ENCODE results near the gene RASGRF1. TPM values are rescaled to one million over a fixed set of nuclear protein-coding genes. Genes with fewer than 3 reads are reported as not detected.

The RASGRF1 gene
- polyA plus RNA-seq, 4 donors, result 0.27 to 0.55 (median 0.37) TPM

DNA sequence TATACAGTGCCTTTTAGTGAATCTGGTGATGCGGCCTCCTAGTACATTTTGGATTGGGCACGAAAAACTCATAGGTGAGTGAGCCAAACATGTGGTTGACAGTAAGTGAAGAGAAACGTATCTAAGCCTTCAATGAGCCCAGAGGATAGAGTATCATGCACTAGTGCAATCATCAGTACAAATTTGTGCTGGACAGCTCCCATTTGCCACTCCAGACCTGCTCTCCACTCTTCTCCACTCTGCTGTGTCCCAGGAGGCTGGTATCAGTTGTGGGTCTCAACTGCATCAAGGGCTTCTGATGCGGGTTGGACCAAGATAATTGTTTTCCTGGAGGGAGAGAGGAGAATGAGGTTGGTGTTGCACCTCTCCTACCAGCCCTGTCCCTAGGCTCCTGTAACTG is 9.1 kb upstream of the RASGRF1 start:
- DNase-seq (ENCODE audit: low read depth in 4 of 4, low spot score in 2 of 4), result no peak

DNA sequence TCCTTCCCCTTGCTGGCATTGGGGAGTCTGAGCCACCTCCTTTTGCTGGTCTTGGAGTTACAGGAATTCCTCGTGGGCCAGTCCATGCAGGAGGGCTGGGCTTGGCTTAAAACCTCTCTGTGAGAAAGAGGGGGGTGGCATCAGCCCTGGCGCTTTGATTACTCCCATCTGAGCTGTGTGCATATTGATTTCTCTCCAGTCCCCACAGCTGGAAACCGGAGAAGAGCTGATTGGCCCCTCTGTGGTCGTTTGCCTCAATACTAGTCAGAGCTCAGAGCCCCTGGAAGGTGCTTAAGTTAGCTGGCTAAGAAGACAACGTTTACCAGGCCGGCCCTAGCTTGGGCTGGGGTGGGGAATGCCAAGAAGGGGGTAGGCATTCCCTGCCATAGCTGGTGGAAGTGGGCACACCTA is 4.0 kb upstream of the RASGRF1 start:
- no peak for DNase-seq (ENCODE audit: low read depth in 4 of 4, low spot score in 2 of 4)

DNA sequence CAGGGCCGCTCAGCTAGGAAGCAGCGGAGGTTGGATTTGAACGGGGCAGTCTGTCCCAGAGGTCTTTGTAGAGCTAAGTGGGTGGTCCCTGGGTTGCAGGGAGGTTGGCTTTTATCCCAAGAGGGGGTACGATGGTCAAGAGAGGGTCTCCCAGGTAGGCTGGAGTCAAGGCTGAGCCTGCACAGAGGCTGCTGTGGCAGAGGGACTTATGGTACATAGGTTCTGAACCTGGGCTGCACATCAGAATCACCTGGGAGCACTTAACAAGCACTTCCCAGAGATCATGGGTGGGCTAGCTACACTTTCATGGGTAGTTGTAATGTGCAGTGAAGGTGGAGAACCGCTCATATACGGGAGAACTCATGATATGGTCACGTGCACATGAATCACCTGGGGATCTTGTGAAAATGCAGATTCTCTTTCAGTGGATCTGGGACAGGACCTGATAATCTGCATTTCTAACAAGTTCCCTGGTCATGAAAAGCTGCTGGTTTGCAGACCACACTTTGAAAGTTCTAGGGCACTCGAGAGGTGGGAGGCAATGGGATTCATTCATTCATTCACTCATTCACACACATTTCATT is 2.9 kb upstream of the RASGRF1 start:
- no peak for DNase-seq (ENCODE audit: low read depth in 4 of 4, low spot score in 2 of 4)

DNA sequence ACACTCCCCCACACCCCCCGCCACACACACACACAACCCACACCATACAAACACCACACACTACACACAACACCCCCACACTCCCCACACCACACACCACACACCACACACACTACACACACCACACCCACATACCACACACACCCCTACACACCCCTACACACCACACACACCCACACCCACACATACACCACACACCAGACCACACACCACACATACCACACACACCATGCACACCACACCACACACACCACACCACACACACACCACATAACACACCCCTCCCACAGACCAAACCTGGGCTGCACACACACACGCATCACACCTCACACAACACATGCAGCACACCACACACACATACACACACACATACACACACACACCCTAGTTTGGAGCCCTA is 1.8 kb upstream of the RASGRF1 start:
- DNase-seq (ENCODE audit: low read depth in 4 of 4, low spot score in 2 of 4), result no peak

DNA sequence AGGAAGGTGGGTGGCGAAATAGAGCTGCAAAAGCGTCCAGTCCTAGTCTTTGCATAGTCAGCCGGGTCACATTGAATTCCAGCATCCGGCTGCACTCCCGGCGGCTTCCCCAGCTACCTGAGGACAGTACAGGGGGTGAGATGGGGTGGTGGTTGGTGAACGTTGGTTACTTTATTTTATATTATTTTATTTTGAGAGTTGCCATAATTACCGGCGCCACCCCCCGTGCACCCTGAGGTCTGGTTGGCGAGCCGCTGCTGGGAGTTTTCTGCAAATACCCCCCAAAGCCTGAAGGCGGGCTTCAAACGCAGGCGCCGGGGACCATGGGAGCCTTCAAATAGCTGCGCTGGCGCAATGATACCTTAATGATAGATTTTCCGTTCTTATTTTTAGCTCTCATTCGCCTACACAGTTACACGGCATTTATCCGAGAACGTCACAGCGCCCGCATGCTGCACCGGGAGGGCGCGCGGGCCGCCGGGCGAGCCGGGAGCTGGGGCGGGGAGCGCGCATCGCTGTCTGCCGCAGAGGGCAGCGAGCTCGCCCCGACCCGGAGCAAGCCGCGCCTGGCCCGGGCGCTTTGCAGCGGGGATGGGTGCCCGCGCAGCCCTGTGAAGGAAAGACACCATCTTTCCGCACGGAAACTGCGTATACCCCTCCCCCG is 756 bp upstream of the RASGRF1 start:
- no peak for DNase-seq (ENCODE audit: low read depth in 4 of 4, low spot score in 2 of 4)

DNA sequence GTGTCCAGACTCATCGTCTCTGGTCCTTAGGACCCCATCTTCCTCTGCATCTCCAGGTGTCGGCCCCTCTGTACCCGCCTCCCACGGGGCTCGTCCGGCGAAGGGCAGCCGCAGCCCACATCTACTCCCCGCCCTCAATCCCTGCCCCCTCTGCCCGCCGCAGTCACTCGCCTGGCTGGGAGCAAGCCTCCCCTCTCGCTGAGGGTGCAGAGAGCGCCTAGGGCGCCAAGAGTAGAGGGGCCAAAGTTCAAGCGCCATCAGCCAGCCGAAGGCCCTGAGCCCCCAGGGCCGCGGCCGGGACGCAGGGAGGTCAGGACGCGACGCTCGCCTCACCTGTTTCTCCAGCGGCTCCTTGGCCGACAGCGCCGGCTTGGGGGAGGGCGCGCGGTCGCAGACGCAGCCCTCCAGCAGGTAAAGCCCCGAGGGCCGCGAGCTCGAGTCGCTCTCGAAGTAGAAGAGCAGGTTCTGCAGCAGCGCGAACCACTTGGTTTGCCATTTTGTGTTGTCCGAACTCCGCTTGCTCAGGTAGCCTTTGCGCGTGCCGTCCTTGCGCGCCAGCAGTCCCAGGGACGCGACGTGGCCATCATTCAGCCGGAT is 592 bp downstream of the RASGRF1 start:
- no peak for DNase-seq (ENCODE audit: low read depth in 4 of 4, low spot score in 2 of 4)

DNA sequence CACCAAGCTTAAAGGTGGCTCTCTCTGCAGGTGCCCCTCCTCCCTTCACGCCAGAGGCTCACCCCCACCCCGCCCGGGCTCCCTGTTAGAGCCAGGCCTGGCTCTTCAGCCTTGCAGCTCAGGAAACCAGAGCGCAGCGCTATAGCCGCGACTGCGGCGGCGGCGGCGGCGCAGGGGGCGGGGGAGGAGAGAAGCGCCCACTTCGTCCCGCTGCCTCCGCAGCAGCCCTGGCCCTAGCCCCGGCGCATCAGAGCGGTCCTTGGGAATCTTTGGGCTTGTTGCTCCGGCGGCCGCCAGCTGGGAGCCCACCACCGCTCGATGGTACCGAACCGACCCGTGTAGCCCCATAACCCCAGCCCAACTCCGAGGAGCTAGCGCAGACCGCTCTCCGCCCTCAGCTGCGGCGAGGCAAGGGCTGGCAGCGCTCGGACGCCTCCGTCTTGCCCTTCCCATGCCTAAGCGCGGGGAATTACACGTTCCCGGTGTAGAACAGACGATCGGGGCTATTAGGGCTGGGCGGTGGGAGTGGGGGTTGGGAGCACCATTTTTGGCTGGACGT is 1.2 kb downstream of the RASGRF1 start:
- no peak for DNase-seq (ENCODE audit: low read depth in 4 of 4, low spot score in 2 of 4)

DNA sequence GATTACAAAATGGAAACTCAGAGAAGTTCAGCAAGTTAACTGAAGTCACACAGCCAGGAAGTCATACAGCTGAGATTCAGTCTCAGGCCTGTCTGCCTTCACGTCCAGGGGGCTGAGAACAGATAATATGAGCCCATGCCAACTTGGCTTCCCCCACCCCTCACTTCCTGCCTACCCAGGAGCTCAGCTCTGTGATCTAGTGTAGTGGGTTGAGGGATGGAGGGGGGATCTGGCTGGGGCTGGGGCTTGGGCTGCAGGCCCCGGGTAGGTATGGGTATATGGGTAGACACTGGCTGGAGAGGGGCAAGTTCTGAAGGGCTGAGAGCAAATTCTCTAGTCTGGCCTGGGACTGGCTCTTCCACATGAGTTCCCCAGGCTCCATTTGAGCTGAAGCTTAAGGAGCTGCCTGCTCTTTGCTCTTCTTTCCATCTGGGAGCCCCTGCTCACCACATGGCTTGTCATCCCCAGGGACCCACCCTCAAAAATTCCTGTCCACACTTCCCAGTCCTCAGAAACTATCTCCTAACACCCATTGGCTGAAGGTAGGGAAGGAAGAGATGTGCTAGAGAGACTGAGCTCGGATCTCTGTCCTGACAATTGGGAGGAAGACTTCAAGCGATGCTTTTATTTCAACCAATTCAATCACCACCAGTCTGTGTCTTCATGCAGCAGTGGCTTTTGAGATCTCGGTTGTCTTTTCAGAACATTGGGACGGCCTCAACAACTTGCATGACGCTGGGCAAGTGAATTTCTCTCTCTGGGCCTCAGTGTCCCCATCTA is 2.0 kb downstream of the RASGRF1 start:
- no peak for DNase-seq (ENCODE audit: low read depth in 4 of 4, low spot score in 2 of 4)

DNA sequence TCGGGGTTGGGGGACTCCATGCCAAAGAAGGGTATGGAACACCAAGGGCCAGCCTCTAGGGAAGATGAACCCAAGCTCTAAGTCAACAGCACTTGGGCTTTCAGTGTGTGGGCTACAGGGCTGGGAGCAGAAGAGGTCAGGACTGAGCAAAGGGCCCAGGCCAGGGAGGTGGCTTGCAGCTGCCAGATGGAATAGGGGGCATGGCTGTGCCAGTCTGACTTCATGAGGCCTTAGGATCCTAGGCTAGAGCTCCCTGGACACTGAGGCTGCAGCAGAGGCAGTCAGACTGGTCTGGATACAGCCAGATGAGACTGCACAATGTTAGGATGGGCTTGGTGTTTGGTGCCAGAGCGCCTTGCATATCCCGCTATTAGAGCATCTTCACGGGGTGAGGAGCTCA is 3.8 kb downstream of the RASGRF1 start:
- DNase-seq (ENCODE audit: low read depth in 4 of 4, low spot score in 2 of 4), result no peak

DNA sequence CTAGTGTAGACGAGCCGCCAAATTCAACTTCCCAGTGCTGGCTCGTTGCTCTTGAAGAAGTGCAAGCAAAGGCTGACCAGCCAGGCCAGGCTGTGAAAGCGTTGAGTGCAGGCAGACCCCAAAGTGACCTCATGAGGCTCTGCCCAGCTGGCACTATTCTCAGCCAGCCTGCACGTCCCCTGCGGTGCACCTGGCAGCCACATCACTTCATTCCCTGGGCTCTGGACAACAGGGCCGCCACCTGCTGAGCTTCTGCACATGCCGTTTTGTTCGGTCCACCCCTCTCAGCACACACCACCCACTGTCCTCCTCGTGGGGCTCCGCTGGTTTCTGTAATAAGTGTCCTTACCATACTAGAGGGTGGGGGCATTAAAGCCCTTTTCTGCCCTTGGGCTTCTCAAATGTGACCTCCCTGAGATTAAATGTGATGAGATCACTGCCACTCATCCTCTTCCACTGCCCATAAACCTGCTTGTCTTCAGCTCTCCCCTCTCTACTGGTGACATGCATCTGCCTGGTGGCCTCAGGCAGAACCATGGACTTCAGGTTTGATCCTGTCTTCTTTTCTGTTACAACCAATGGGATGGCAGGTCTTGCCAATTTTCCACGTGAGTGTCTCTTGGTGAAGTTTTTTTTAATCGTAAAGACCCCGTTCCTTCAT is 6.1 kb downstream of the RASGRF1 start:
- DNase-seq (ENCODE audit: low read depth in 4 of 4, low spot score in 2 of 4), result no peak

DNA sequence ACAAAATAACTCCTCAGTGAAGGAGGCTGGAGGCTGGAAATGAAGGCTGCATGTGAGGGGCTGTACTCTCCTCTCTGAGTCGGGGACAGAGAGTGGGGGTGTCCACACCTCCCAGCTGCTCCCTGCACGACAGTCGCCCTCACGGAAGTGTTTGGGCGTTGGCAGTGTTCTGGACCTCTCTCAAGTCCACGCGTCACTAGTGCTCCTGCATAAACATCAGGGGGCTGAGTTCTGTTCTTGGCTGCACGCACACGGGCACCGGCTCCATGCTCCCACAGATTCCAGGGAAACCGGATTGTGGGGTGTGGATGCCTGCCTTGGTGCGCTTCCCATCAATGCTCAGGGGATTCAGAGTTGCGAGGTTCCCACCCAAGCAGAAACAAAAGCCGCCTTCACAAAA is 7.4 kb downstream of the RASGRF1 start:
- no peak for DNase-seq (ENCODE audit: low read depth in 4 of 4, low spot score in 2 of 4)

DNA sequence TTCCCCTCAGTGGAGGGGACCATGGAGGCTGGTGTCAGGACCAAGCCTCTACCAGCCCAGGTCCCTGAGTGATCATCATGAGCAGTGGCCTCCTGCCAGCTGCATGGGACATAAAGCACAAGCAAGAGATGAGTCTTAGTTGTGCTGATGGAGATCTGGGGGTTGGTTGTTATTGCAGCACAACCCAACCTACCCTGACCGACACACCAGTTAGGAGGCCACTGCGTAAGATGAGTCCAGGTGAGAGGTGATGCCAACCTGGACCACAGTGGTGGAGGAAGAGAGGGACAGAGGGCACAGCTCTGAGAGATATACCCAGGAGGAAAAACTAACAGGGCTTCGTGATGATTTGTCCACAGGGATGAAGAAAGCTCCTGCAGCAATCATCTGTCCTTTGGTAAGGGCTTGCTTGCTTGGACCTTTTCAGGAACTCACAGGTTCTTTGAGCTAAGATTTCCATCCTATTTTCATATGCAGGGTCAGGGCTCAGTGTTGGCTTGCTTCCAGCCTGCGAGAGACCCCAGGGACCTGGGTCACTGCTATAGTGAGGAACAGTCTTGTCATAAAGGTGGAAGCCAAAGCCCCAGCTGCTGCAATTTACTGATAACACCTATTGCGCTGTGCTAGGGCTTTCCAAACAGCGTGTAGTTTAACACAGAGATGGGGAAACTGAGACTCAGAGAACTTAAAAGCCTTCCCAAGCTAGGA is 8.1 kb downstream of the RASGRF1 start:
- no peak for DNase-seq (ENCODE audit: low read depth in 4 of 4, low spot score in 2 of 4)

DNA sequence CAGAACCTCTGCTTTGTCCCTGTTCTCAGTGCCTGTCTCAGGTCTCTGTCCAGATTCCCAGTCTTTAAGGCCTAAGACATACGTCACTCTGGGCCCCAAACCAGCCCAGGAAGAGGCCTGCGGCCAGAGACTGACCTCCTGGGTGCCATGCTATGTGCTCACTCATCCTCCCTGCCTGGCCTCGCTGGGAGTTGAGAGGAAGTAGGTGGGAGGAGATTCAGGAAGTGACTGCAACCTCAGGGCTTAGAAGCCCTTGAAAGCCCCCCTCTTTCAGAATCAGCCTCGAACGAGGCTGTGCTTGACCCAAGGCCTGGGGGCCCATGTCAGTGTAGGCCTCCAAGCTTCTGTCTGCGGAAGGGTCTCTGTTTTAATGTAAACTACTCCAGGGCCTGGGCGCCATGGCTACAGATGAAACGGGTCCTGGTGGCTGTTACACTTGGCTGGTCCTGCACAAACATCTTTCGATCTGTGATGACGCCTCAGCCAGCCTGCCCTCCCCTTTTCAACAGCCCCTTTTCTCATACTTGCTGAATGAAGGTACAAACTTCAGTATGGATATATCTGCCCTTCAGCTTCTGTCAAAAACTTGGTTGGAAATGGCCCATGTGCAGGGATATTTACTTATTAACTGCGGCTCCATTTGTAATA is 11.7 kb downstream of the RASGRF1 start:
- no peak for DNase-seq (ENCODE audit: low read depth in 4 of 4, low spot score in 2 of 4)

DNA sequence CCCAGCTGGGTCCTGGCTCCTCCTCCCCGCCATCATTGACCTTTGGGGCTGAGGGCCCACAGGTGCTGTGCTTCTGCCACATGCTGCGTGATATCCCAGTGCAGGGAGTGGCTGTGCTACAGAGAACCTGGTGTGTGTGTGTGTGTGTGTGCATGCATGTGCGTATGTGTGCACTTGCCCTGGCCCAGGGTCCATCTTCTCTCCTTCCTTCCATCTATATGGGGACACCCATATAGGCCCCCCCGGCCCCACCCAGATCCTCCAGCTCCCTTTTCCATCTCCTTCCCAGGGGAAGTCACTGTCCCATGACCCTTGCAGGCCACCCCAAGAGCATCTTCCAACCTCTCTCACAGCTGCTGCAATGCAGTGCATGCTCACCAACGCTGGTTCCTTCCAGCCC is 12.6 kb downstream of the RASGRF1 start:
- no peak for DNase-seq (ENCODE audit: low read depth in 4 of 4, low spot score in 2 of 4)

DNA sequence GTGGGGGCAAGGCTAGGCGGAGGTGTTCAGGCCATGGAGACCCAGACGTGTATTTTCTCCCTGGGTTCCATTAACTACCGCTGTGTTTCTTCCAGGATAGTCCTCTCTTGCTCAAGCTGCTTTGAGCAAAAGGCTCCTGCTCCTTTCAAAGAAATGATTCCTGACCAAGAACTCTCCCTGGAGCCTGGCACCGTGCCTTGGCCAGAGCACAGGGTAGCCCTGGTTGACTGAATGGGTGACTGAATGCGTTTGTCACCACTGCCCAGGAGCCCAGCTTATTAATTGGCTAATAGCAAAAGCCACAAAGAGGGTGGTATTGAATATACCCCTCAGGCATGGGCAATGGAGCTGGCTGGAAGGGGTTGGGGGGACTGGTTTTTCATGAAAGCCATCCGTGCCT is 13.9 kb downstream of the RASGRF1 start:
- DNase-seq (ENCODE audit: low read depth in 4 of 4, low spot score in 2 of 4), result no peak

DNA sequence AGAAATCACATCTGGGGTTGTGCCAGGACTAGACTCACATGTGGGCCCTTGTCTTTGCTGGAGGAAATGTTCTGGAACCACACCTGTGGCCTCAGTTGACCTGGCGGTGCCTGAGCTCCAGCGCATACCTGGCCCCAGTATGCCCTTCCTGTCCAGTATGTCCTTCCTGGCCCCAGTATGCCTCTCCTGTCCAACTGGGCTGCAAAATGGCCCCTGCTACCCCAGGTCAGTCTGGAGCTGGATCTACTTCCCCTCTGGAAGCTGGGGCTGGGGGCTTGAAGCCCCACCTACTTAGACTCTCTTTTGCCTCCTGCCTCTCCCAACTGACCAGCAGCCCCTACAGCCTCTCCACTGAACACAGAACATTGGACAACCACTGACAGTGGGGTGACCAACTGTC is 15.3 kb downstream of the RASGRF1 start:
- DNase-seq (ENCODE audit: low read depth in 4 of 4, low spot score in 2 of 4), result no peak

DNA sequence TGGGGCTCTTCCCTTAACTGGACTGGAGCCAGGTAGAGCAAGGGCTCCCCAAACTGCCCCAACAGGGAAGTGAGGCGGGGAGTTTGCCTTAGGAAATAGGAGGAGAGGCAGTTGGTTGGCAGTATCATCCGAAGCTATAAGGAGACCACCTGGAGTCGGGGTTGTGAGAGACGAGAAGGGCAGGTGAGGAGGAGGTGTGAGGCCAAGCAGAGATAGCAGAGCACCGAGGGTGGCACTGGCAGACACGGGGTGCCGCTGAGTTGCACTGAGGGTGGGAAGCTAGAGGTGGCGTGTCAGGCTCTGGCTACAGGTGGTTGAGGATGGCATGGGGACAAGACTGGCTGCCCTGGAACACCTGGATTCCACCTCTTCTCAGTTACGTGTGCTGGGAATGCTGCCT is 17.2 kb downstream of the RASGRF1 start:
- DNase-seq (ENCODE audit: low read depth in 4 of 4, low spot score in 2 of 4), result no peak

DNA sequence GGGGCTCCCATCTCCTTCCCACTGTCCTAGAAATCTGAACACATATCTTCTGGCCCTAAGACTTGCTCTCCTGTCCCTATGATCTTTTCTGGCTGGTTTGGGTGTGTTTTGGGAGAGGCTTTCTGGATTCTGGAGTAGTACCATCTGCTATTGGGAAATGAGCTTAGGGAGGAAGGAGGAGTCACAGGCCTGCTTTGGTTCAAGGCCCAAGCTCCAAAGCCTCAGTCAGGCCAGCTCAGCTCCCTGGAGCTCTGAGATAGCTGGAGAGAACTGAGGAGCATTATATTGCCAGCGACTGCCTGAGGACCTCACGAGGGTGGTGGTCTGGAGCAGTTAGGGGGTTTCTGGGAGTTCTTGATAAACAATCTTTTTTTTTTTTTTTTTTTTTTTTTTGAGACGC is 18.7 kb downstream of the RASGRF1 start:
- no peak for DNase-seq (ENCODE audit: low read depth in 4 of 4, low spot score in 2 of 4)

DNA sequence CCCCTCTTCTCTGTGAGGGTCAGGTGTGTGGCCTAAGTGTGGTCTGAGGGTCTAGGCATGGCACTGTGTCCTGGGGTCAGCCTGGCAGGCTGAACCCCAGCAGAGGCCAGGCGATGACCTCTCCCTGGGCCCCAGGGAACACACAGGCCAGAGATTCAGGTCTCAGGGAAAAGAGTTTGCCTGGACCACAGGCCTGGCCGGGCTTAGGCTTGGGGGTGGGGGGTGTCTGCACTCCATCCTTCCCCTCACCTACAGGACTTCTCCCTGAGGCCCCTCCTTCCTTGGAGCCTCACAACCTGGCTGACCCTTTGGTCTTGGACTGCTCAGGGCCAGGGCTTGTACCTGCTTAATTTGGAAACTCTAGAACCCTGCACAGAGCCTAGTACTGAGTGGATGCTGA is 21.8 kb downstream of the RASGRF1 start:
- no peak for DNase-seq (ENCODE audit: low read depth in 4 of 4, low spot score in 2 of 4)

DNA sequence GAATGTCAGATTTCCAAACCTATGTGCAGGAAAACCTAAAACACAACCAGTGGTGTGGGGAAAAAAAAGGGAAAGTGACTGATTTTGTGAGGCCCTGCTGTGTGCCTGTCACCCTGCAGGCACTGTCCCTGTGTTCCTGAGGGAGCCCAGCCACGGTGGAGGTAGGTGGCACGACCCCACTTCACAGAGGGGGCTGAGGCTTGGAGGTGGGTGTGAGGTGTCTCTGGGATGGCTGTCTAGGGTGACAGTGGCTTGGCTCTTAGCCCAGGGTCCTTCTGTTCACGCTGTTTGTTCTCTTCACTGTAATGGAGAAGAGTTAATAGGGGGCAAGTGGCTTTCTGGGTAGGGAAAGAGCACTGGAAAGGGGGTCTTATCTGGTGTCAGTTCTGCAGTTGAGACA is 22.6 kb downstream of the RASGRF1 start:
- DNase-seq (ENCODE audit: low read depth in 4 of 4, low spot score in 2 of 4), result no peak

Data from left renal cortex interstitium (tissue), 4 donors.